COLO668 (cell line): ENCODE results near the gene FOXL2NB.

Experiments
- DNase-seq: peaks from one replicate; lab custom pipeline; 2025; ENCODE audit not compliant: unreplicated experiment; lab: John Stamatoyannopoulos, UW

FOXL2NB gene

DNA sequence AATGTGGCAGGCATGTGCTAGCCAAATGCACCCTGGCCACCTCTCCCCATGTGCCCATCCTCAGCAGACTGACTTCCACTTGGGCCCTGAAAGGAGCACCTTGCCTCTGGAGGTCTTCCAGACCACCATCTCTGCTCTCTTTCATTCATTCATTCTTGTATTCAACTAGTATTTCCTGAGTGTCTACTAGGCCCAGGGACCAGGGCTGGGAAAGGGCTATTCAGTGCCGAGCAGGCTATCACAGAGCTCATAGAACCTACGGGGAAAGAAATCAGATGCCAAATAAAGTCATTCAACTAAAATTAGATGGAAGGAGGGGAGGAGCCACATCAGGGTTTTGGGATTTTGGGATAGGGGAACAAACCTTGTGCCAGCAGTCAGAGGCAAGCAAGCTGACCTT is 40.2 kb downstream of the FOXL2NB start:
- DNase-seq = no peak

DNA sequence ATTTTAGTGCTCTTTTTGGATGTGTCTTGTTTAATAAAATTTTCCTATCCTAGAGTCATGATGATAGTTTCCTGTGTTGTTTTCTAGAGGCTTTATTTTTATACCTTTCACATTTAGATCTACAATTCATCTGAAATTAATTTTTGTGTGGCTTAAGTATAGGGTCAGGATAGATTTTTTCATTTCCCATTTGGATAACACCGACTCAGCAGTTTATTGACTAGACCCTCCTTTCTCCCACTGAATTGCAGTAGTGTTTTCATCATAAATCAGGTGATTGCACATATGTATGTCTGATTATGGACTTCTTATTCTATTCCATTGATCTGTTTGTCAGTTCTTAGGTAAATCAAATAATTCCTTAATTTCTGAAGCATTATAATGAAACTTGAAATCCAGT is 48.7 kb downstream of the FOXL2NB start:
- no peak for DNase-seq
